Activated T-cell treated with anti-CD3 and anti-CD28 coated beads for 1 hour (primary cell): ENCODE results near the gene CIPC.

ENCODE experiments used
- DNase-seq: peaks from one replicate; pipeline ENCODE4 v3.0.0-alpha.2; 2020; ENCODE audit warnings: low read depth

The CIPC gene

GRCh38 chr14:77151918-77152588 lies 54.0 kb downstream of the CIPC start:
- no peak for DNase-seq

- no peak for DNase-seq
Measured at GRCh38 chr14:77153802-77154201, 55.7 kb downstream of the CIPC start.

DNA sequence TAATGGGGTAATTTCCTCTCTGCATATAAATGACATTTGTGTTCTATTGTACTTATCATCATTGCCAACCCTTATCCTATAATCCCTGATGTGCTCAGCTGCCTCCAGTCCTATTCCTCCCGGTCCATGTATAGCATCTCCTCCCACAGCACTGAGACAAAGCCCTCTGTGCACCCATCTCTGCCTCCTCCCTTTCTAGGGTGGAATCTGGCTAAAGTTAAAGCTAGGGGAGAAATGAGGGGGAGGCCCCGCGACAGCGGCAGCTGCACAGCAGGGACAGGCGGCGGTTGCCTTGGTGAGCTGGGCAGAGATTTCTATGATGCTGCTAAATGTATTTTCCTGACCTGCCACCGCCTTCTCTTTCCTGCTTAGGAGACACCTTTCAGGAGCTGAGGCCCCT lies 56.4 kb downstream of the CIPC start:
- no peak for DNase-seq

DNA sequence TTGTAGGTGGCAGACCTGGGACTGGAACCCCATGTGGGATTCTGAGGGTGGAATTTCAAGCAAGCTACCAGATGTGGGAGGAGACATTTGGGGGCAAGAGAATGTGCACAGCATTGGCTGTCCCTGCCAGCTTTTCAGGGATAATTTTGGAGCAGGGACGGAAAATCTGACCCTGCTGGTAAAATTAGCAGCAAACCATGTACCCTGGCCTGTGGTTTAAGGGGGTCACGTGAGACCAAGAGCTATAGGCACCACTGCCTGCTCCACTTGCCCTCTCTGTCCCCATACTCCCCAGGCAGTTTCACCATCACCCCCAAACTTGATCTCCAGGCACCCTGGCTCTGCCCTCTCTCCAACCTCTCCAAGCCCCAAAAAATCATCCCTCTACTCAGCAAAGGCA lies 57.0 kb downstream of the CIPC start:
- no peak for DNase-seq

DNA sequence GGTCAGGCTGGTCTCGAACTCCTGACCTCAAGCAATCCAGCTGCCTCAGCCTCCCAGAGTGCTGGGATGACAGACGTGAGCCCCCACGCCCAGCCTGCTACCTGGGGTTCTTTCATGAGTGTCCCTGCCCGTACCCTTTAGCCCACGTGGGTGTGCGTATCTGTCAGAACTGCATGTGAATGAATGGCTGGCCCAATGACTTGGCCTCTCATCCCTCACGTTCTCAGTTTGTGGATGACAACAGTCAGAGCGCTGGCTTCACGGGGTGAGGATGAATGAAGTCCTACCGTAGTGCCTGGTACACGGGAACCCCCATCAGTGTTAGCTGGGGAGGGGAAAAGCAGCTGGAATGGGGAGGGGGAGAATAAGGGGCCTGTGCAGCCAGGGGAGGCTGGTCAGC lies 59.7 kb downstream of the CIPC start:
- no peak for DNase-seq

DNA sequence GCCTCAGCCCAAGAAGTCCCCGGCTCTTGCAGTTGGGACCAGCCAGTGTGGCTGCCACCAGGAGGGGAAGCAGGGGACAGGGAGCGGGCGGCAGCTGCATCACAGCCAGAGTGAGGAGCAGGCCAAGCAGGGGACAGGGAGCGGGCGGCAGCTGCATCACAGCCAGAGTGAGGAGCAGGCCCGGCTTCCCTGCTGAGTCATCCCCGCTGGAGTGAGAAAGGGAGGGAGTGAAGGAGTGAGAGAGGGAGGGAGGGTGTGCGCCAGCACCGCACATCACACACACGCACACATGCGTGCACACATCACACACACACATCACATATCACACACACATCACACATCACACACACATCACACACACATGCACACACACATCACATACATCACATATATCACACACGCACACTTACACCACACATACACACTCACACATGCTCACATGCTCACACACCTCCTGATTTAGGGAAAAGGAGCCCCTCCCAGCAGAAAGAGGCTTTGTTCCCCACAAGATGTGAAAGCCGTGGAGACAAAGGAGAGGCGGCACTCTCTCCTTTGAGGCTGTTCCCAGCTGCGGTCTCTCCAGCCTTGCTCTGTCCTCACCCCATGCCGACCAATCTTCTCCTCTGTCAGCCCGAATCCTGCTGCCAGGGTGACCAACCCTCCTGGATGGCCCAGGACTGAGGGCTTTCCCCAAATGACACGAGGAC lies 60.3 kb downstream of the CIPC start:
- no peak for DNase-seq

DNA sequence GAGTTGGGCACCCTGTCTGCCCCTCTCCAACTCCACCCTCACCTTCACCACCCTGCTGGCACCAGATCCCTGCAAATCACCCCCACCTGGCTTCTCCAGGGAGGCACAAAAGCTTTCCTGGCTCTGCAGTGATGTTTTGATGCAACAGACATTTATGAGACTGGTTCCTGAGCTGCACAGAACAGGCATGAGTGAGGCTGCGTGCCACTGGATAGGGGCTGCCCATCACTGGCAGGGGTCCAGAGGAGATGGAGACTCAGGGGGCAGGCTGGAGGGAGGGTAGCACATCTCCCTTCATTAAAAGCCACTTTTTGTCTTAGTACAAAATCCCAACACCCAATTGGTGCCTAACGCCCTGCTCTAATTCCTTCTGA lies 60.8 kb downstream of the CIPC start:
- no peak for DNase-seq

GRCh38 chr14:77161011-77161410 lies 63.0 kb downstream of the CIPC start:
- no peak for DNase-seq
